ENCODE measurements around the gene FKBP1A.

DNA sequence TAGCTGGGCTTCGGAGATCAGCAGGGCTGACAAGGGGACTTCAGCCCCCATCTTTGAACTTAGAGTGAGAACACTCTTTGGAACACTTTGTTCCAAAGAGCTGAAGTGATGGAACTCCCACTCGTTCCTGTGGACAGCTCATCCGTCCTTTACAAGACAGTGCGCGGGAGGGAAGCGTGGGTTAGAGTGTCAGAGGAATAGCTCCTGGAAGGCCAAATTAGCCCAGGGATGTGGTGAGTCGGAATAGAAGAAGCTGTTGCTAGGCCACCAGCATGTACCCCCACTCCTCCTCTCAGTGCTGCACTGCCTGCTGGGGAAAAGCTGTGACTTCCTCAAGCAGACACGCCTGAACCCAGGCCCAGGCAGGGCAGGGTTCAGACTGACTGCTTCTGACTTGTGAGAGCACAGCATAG is 65.6 kb downstream of the FKBP1A start:
- TF ChIP-seq CTCF (IDR thresholded peaks at IDR 0.05; ENCODE audit: insufficient read depth, low read length): no peak
- no peak for TF ChIP-seq POLR2AphosphoS5 (IDR thresholded peaks at IDR 0.05; ENCODE audit: low read depth)
